Astrocyte (in vitro differentiated cells and primary cell): ENCODE results near the gene ZNF516.

Source experiments
- EZH2 ChIP-seq: IDR thresholded peaks from 2 replicates; pipeline ENCODE4 v1.6.1; 2012; ENCODE audit warnings: mild to moderate bottlenecking, low read length, inconsistent platforms; ENCODE audit not compliant: insufficient read depth
- TF ChIP-seq, protein P1 (sequence below): IDR thresholded peaks from 2 replicates; pipeline ENCODE4 v1.5.1; 2011; ENCODE audit warnings: low read depth, mild to moderate bottlenecking, inconsistent platforms, low read length, moderate library complexity; ENCODE audit not compliant: insufficient read depth

DNA sequence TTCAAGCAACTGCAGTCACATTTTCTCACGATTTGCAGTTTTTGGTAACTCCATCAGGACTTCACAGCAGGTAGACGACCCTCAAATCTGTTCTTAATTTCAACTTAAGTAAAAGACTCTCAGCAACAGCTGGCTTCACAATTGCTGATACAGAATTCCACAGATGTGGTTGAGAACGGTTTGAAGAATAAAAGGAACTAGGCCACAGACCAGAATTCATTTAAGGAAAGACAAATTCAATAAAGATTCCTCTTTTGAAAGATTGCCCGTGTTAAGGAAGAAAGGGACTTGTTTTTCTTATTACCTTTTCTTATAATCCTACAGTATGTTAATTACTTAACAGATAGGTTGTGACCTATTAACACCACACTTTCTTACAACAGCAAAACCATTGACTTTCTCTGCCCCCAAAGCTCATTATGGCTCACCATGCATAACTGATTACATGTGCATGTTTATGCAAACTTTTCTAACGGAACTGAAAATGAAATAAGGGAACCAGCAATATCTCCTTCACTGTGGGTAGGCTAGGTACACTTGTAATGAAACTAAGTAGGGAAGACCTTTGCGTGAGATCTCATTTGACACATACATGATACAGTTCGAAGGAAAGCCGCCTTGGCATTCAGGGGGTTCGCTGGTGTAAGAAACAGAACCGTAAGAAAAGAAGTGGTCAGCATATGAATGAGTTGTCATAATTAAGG lies 4.7 kb upstream of the ZNF516 start:
- TF ChIP-seq EZH2: no peak
- TF ChIP-seq, protein P1, sequence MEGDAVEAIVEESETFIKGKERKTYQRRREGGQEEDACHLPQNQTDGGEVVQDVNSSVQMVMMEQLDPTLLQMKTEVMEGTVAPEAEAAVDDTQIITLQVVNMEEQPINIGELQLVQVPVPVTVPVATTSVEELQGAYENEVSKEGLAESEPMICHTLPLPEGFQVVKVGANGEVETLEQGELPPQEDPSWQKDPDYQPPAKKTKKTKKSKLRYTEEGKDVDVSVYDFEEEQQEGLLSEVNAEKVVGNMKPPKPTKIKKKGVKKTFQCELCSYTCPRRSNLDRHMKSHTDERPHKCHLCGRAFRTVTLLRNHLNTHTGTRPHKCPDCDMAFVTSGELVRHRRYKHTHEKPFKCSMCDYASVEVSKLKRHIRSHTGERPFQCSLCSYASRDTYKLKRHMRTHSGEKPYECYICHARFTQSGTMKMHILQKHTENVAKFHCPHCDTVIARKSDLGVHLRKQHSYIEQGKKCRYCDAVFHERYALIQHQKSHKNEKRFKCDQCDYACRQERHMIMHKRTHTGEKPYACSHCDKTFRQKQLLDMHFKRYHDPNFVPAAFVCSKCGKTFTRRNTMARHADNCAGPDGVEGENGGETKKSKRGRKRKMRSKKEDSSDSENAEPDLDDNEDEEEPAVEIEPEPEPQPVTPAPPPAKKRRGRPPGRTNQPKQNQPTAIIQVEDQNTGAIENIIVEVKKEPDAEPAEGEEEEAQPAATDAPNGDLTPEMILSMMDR: no peak
